ENCODE measurements around the gene PROSER1.
"Not testable (repeated sequence)": the region's sequence is repeated elsewhere in the genome, so short reads cannot be mapped to it uniquely, and the experiment has no call there.

PROSER1 gene

DNA sequence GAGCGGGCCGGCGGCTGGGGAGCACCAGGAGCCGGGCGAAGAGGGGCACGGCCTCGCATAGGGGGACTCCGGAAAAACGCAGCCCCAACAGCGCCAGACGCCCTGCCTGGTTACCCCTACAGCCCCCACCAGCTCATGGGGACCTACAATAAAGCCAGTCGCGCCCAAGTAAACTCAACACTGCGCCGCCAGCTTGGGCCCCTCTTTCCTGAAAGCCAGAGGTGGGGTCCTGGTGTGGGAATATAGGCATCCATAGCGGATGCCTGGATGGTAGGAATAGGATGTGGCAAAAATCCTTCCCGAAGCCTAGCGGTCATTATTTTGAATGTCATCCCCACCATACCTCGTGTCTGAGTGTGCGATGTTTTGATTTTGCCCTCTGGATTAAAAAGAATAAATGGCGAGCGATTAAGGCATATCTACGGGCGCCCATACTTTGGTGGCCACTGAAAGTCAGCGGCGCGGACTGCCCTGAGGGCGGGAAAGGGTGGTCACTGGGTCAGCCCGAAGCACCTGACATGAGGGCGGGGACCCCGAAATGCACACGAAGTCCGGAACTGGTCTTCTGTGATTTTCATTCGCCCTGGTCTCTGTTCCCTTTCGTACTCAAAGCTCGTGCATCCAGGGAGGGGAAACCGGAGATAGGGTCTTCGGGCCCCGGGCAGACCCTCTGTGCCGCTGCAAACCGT, at the start of gene PROSER1, which contains the start of gene NHLRC3:
Gene PROSER1, minus strand, starts transcription at position 210 of the 689 bp plus-strand sequence. CDS start 847 bp downstream, outside the sequence.
Gene NHLRC3, plus strand, starts transcription at position 577 of the 689 bp plus-strand sequence. CDS start 184 bp downstream, outside the sequence.
- peak; percentile 97 for DNase-seq (ENCODE audit: low read depth)

DNA sequence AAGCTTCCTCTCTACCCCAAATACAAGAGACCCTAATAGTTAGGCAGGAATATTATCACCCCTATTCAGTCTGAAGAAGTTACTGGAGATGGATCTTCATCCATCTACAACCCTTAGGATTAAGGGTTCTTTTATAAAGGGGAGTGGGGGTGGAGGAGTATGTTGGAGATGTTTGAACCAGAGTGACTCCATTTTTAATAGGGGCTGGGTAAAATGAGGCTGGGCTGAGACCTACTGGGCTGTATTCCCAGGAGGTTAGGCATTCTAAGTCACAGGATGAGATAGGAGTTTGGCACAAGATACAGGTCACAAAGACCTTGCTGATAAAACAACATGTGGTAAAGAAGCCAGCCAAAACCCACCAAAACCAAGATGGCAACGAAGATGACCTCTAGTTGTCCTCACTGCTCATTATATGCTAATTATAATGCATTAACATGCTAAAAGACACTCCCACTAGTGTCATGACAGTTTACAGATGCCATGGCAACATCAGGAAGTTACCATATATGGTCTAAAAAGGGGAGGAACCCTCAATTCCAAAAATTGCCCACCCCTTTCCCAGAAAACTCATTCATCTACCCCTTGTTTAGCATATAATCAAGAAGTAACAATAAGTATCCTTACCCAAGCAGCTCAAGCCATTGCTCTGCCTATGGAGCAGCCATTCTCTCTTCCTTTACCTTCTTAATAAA, 48.5 kb upstream of the PROSER1 start:
- not testable (repeated sequence) for DNase-seq (ENCODE audit: low read depth)

DNA sequence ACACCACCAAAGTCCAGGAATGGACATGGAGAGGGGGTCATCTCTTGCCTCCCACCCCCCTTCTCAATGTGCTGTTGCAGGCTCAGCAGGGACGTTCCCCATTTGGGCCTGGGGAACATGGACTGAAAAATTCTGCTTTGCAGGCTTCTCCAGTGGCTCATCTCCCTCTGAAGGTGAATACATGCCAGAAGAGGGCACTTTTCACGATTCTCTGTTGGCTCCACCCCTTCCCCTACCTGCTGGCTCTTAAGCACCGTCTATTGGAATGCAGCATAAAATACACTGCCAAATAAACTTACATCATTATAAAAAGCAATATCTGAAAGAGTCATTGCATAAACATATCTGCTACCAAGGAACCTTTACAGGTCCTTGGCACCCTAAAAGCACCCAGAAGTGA, 36.1 kb upstream of the PROSER1 start:
- DNase-seq (ENCODE audit: low read depth), result no peak

DNA sequence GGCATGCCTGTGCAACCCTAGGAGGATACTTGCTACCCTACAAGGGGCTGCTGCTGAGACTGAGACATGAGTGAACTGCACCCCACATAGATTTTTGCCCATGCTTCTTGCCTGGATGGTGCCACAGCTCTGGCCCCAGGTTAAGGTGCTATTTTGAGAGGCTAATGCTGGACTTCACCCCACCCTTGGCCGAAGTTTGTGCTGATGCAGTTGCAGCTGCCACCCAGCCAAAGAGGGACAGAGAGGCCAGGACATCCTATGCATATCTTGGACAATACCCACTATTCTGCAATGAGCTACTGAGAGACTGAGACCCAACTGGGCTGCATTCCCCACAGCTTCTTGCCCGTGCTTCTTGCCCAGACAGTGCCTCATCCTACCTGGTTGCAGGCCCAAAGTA, 35.0 kb upstream of the PROSER1 start:
- DNase-seq (ENCODE audit: low read depth), result no peak

DNA sequence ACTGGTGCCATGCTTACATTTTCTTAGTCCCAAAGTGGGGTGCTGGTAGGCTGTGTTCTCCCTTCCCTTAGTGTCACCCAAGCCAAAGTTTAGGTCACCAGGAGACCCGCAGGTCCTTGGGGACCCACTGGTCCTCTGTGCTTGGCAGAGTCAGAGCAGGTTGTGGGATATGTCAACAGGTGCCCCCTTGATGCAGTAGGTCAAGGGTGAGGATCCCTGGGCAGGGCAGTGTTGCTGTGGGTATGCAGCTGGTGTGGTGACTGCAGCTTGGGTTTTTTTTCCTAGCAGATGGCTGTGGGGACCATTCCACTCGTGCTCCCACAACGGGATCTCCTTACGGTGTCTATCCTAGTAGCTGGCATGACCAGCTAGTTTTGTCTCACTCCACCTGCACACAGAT, 24.1 kb upstream of the PROSER1 start:
- DNase-seq (ENCODE audit: low read depth), result no peak

DNA sequence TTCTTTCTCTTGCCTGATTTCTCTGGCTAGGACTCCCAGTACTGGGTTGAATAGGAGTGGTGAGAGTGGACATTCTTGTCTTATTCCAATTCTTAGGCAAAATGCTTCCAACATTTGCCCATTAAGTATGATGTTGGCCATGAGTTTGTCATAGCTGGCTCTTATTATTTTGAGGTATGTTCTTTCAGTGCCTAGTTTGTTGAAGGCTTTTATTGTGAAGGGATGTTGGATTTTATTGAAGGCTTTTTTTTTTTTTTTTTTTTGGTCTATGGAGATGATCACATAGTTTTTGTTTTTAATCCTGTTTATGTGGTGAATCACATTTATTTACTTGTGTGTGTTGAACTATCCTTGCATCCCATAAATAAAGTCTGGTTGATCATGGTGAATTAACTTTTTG, 20.2 kb upstream of the PROSER1 start:
- no peak for DNase-seq (ENCODE audit: low read depth)

DNA sequence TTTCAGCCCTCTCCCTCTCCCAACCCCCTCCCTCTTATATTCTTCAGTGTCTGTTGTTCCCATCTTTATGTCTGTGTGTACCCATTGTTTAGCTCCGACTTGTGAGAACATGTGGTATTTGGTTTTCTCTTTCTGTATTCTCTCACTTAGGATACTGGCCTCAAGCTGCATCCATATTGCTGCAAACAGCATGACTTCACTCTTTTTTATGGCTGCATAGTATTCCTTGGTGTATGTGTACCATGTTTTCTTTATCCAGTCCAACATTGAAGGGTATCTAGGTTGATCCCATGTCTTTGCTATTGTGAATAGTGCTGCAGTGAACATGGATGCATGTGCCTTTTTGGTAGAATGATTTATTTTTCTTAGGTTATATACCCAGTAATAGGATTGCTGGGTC, 18.1 kb upstream of the PROSER1 start:
- no peak for DNase-seq (ENCODE audit: low read depth)

DNA sequence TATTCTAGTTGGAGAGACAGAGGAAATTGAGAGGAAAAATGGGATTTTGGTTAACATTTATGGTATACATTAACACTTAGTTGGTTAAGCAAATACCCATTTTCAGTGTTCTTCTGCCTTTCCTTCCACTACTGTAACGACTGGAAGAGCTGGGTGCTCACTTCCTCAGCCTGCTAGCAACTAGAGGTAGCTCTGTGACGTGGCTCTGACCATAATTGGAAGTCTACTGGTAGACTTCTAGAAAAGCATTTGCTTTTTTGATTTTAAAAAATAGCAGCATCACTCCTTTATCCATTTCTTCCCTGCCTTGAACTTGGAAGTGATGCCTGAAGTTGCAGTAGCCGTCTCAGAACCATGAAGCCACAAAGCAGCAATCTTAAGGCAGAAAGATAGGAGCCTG, 16.2 kb upstream of the PROSER1 start:
- no peak for DNase-seq (ENCODE audit: low read depth)

DNA sequence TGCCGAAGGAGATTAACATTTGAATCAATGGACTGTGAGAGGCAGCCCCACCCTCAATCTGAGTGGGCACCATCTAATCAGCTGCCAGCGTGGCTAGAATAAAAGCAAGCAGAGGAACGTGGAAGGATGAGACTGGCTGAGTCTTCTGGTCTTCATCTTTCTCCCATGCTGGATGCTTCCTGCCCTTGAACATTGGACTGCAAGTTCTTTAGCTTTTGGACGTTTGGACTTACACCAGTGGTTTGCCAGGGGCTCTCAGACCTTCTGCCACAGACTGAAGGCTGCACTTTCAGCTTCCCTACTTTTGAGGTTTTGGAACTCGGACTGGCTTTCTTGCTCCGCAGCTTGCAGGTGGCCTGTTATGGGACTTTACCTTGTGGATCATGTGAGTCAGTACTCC, 15.1 kb upstream of the PROSER1 start:
- no peak for DNase-seq (ENCODE audit: low read depth)

DNA sequence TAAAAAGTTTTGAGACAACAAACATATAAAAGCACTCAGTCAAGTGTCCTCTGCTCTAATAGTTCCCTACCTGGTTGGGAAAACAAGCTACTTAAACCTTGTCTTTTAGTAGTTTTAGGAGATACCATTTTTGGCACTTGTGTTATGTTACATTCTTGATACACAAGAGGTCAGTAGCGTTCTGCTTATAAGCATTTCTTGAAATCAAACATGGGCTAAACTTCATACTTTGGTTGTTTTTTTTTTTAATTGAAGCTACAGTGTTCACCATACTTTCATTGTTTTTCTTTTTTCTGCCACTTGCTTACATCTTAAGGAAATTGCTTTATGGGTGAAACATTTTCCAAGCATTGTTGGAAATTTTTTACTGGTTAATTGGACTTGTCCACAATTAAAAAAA, 13.3 kb upstream of the PROSER1 start:
- DNase-seq (ENCODE audit: low read depth), result peak; percentile 47

DNA sequence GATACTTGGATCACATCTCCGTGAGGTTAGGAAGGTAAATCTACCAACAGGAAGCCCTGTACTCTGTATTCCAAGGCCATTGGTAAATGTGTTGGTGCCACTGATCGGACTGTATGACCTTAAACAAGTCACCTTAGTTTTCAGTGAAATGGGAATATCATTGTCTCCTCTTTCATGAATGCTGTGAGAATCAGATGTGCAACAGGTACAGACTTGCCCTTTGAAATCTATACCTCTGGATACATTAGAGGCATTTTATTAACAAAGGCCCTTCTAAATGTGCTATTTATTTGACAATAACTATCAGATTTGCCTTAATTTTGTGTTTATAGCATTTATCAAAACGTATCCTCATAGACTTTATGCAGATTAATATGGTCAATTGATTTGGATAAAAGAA, 11.4 kb upstream of the PROSER1 start:
- DNase-seq (ENCODE audit: low read depth), result no peak

DNA sequence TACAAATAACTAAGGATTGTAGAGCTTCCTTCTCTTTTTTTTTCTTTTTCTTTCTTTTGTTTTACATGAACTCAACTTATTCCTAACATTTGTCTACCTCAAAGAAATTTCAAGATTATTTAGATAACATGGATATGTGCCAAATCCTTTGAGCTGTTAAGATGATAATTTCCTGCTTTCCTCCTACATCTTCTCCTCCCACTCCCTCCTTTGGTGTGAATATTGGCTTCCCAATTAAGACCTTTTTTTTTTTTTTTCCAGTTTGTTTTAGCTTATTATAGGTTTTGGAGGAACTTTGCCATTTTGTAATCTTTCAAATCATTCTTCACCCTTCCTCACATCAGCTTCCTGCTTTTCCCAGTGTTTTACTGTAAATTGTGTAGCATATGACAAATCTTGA, 10.9 kb upstream of the PROSER1 start:
- DNase-seq (ENCODE audit: low read depth), result no peak

DNA sequence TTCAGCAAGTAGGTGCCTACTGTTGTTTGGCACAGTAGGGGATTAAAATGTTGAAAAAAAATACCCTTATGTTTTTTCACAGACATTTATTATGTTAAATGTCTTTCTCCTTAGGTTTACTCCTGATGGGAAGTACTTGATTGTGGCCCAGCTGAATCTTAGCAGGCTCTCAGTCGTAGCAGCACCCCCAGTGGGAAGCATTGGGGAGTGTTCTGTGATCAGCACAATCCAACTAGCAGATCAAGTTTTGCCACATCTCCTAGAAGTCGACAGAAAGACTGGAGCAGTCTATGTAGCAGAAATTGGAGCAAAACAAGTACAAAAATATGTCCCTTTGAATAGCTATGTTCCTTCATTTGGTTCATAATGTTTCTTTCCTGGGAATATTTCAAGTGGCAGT, 9.7 kb upstream of the PROSER1 start:
- DNase-seq (ENCODE audit: low read depth), result no peak

DNA sequence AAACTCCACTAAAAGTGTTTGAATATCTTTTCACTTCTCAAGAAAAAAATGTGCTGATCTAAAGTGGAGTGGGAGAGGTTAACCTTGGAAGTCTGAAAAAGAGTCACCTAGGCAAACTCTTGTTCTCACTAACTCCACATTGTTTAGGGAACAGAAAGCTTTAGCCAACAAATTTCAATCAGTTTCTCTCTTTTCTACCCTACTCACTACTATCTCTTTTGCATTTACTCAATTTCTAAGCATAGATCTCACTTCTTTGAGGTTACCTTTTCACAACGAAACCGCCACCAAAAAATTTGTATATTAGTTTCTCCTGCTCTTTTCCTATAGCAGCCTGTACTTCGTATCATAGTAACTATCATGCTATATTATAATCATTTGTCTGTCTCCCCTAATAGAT, 6.6 kb upstream of the PROSER1 start:
- DNase-seq (ENCODE audit: low read depth), result no peak

DNA sequence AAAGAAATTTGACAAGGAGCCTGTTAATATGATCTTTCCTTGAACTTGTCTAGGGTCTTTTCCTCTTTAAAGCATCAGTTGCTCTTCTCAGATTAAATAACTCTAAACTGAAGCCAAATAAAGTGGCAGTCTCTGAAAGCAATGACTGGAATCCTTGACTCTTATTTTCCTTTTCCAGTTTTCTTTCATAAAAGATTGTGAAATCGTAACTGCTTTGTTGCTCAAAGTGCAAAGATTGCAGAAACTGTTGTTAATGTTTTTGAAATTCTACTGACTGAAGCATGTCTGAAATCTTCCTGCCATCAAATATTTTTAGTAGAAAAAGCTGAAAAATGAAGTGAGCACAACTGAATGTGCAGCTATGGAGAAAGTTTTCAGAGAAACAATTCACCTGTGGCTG, 2.3 kb upstream of the PROSER1 start:
- no peak for DNase-seq (ENCODE audit: low read depth)

DNA sequence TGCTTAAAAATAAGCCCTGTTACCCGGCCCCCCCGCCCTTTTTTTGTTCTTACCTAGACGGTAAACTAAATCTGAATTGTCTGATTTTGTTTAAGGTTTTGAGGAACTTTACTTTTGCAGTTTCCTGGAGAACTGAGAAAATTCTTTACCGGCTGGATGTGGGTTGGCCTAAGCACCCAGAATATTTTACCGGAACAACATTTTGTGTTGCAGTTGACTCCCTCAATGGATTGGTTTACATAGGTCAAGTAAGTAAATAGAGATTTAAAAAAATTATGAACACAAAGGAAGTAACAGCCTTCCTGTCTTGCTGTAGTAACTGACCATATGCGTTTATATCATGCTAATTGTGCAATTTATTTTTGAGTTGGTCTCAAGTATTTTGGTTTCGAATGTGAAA, 1.2 kb upstream of the PROSER1 start:
- no peak for DNase-seq (ENCODE audit: low read depth)

DNA sequence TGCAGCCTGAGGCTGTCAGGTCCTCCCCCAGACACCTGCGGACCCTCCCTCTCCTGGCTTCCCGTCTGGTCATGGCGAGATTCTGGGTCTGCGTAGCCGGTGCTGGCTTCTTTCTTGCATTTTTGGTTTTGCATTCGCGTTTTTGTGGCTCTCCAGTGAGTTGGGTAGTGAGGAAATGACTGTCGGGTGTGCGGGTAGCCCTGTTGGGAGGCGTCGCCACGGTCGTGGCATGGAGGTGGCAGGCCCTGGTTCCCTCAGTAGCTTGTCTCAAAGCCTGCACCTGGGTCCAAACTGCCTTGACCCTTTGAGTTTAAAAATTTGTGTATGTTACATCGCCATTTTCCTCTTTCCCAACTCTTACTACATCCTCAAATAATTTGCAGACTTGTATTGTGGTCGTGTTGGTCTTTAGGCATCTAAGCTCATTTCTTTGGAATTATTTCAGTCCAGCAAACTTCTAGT, 711 bp upstream of the PROSER1 start:
- DNase-seq (ENCODE audit: low read depth), result peak; percentile 47

DNA sequence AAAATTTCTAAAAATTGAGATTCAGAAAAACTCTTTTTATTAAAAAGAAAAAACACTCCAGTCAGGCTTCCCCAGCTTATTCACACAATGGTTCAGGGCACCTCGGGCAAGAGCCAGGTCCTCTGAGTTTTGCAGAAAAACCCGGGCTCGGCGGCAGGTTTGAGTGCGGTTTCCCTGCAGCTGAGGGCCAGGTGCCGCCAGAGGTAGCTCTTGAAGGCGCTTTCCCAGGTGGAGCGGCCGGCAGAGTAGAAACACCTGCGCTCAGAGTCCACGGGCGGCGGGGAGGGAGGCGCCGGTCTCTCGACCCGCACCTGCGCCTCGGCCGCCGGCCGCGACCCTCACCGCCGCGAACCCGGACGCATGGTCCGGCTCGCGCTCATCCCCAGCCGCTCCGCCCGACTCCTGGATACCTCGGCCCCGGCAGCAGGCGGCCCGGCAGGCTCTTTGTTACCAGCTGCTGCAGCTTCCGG, 444 bp downstream of the PROSER1 start:
- DNase-seq (ENCODE audit: low read depth), result peak; percentile 14

DNA sequence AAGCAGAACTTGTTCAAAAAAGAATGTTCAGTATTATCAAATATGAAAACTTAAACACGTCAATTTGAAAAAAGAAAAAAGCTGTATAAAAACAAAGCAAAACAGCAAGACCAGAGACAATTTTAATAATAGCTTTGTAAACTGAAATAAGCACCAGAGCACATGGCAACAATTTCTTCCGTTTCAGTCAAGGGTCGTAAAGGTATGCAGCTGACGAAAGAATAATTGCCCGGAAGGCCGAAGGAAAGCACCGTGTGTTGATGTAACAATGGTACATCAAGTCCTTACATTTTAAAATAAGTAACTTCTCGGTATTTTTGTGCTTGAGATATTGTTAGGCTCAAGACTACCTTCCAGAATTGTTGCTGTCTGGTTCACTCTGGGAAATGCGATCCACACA, 1.7 kb downstream of the PROSER1 start:
- peak; percentile 13 for DNase-seq (ENCODE audit: low read depth)

DNA sequence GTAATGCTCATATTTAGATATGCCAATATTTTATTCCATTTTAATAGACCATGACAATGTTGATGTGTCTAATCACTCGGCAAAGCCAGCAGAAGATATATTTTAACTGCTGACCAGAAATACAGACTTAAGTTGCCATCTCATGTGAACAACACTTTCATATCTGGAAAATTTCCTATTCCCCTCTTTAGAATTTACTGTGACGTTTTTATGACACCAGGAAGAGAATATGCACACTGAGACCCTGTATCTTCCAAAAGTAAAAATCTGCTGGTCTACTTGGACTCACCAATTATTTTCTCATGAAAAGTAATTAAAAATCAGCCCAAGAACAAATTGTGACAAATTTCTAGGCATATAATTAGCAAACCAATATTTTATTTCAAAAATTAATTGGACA, 2.1 kb downstream of the PROSER1 start:
- DNase-seq (ENCODE audit: low read depth), result no peak

DNA sequence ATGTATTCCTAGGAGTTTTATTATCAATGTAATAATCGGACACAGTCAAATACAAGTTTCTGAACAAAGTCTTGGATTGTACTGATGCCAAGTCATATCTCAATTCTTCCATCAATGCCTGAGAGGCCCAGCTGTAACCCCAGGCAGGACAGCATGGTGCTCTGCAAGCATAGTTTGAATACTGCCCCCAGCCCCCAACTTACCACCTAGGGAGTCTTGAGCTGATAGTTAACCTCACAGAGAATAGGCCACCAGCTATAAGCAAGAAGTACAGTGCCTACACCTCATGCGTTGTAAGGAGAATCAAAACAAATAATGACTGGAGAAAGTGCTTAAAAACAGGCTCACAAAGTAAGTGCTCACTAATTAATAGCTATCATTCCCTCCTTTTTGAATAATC, 2.7 kb downstream of the PROSER1 start:
- no peak for DNase-seq (ENCODE audit: low read depth)

DNA sequence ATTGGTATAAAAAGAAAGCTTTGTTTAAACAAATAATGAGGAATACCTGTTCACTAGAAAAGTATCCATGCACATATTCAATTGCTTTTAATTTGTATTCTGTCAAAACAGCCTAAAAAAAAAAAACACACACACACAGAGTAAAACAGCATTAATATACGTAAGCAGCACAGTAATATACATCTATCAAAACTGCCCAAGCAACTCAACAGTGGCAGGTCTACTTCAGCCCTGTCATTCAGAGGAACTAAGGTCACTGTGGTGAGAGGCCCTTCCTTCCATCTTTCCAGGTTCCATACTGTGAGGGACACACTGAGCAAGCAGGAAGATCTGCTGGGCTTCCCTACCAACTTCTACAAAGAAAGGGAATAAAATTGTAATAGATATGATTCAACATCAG, 3.8 kb downstream of the PROSER1 start:
- DNase-seq (ENCODE audit: low read depth), result no peak

DNA sequence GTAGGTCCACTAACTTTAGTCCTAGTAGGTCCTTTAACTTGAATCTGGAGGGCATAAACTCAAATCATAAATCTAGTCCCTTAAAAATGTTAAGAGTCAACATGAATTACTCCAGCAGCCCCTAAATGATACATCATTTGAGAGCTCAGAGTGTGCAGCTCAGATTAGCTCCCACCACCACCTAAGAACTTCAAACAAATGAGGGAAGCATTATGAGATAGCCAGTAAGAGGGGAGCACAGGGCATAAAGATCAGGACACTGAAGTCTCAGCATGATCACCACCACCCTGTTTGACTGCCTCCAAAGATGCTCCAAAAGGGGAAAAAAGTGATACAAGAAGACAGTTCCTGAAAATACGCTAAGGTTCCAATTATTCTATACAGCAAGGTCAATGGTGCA, 5.7 kb downstream of the PROSER1 start:
- DNase-seq (ENCODE audit: low read depth), result no peak

DNA sequence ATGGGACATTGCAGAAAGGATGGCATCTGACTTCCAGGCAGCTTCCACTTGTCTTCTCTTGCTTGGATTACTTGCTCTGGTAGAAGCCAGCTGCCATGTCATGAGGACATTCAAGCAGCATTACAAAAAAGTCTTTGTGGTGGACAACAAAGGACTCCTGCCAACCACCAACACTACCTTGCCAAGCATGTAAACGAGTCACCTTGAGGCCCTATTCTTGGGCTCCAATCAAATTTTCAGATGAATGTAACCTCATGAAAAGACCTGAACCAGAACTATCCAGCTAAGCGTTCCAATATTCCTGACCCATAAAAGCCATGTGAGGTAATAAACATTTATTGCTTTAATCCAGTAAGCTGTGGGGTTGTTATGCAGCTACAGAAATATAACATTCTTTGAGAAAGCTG, 12.5 kb downstream of the PROSER1 start:
- DNase-seq (ENCODE audit: low read depth), result no peak

All from EH (cell line).